GM18505 (cell line): ENCODE data around the gene HGD.

Experiments
- ATAC-seq: cut with Tn5 transposase; IDR thresholded peaks from one replicate; pipeline ENCODE4 v1.9.1; 2021; ENCODE audit not compliant: unreplicated experiment
- POLR2A ChIP-seq: IDR thresholded peaks from 4 replicates; pipeline ENCODE4 v1.6.1; 2011; ENCODE audit warnings: borderline replicate concordance; ENCODE audit not compliant: insufficient read depth, insufficient read length; ENCODE audit errors: extremely low read depth

HGD gene

GRCh38 chr3:120602682-120603081 is 79.4 kb downstream of the HGD start:
- no peak for ATAC-seq
- TF ChIP-seq POLR2A, result no peak

GRCh38 chr3:120601554-120601953 is 80.5 kb downstream of the HGD start:
- ATAC-seq, result no peak
- no peak for TF ChIP-seq POLR2A

- TF ChIP-seq POLR2A, result no peak
- ATAC-seq, result no peak
Observed at GRCh38 chr3:120599211-120599610, 82.8 kb downstream of the HGD start.

- peak; percentile 34 for ATAC-seq
- no peak for TF ChIP-seq POLR2A
Observed at GRCh38 chr3:120597445-120598049, 84.5 kb downstream of the HGD start.

GRCh38 chr3:120596853-120597223 is 85.2 kb downstream of the HGD start:
- no peak for ATAC-seq
- no peak for TF ChIP-seq POLR2A

- peak; percentile 85 for TF ChIP-seq POLR2A
- ATAC-seq, result peak; percentile 95
Observed at GRCh38 chr3:120596116-120596852, 85.8 kb downstream of the HGD start, which contains the start of gene NDUFB4. Gene NDUFB4 (plus strand): TSS chr3:120596336. CDS start chr3:120596360, 24 bp downstream.

- ATAC-seq, result no peak
- no peak for TF ChIP-seq POLR2A
Observed at GRCh38 chr3:120595788-120596115, 86.3 kb downstream of the HGD start.

GRCh38 chr3:120587332-120587975 is 94.6 kb downstream of the HGD start:
- no peak for ATAC-seq
- no peak for TF ChIP-seq POLR2A
